Pancreas (tissue), 10 donors: Measurements from ENCODE around the gene SRMS. TPM values are rescaled to one million over a fixed set of nuclear protein-coding genes. Genes with fewer than 3 reads are reported as not detected.

Experiments used
- ATAC-seq, 4 donors: fragments of 200-7000 bp; cut with Tn5 transposase; one replicate each; pipeline versions ENCODE4 v1.8.0 to v1.9.1; 2020; ENCODE audit warnings: mild to moderate bottlenecking in 4 of 4, moderate library complexity in 4 of 4
- DNase-seq, 6 donors: peaks; one replicate each; pipeline ENCODE4 v3.0.0-alpha.2; 2020
- FAIRE-seq: peaks from 2 replicates; lab custom pipeline; 2012; peaks lifted over from hg19 to GRCh38; lab: Jason Lieb, UNC
- H3K27ac ChIP-seq, 4 donors: fragments of 200-600 bp; sonication (generic); 1 replicate in 3 of 4; 2 replicates in 1 of 4; pipeline versions ENCODE4 v1.5.0 to v1.8.0; 2020
- H3K27me3 ChIP-seq, 4 donors: fragments of 200-600 bp; one replicate each; pipeline ENCODE4 v1.8.0; 2021
- H3K36me3 ChIP-seq, 3 donors: fragments of 200-600 bp; sonication (generic) in 1 of 3; one replicate each; pipeline versions ENCODE4 v1.5.0 to v1.8.0; 2020 to 2021
- H3K4me1 ChIP-seq, 3 donors: fragments of 200-600 bp; one replicate each; pipeline ENCODE4 v1.8.0; 2021
- H3K4me3 ChIP-seq, 4 donors: fragments of 200-600 bp; sonication (generic) in 2 of 4; one replicate each; pipeline versions ENCODE4 v1.5.0 to v1.8.0; 2020 to 2021
- H3K9me3 ChIP-seq, 4 donors: fragments of 200-600 bp; one replicate each; pipeline ENCODE4 v1.8.0; 2021
- WGBS, 2 donors: extraction: QIAGEN DNeasy Blood & Tissue Kit; methylation state at CpG; one replicate each; pipeline ENCODE4 v1.1.7; 2013; 5-methylcytosine and 5-hydroxymethylcytosine counted together
- intact Hi-C, 3 donors: fragments of 100-400 bp; cut with DNase I; formaldehyde crosslinking; loops; one replicate each; pipeline versions ENCODE4 v1.11.1 to v1.14.2; 2022
- polyA plus RNA-seq, 2 donors: library from polyadenylated mRNA; stranded (reverse); fragments of 200-250 nt; gene quantifications; one replicate each; pipeline ENCODE4 v1.2.3, GENCODE V29; 2013
- total RNA-seq, 6 donors: library from RNA; stranded (reverse); fragmentation: NEBNext Ultra II Directional in 4 of 6; extraction: Animal tissue kit (Norgen Biotek cat#: 25700) in 4 of 6; gene quantifications; one replicate each; pipeline versions ENCODE4 v1.2.1 to v1.2.4, GENCODE V29; 2021 to 2023
- TF ChIP-seq, protein P1 (sequence below), 4 donors: fragments of 200-600 bp; sonication (generic) in 3 of 4; IDR thresholded peaks; one replicate each; pipeline versions ENCODE4 v1.5.0 to v1.8.0; 2021; ENCODE audit warnings: antibody characterized with exemption in 4 of 4
- donor health status: healthy with polysubstance abuse.
- donor health status: DM: no; HTN: no; CAD: no; lungs with moderate emphysema.
- donor health status: DM: no; HTN: no; CAD: no.
- donor health status: control.
- donor health status: control.
- donor health status: Bipolar disorder and iron deficiency.
- donor health status: DM: yes; HTN: yes; CAD: no.
- donor health status: DM: no; HTN: no; CAD: no.
- donor health status: DM: no; HTN: no; CAD: no.
- donor health status: DM: yes; HTN: yes; CAD: no.

Gene SRMS
- total and polyA plus RNA-seq, 8 donors, result not detected

DNA sequence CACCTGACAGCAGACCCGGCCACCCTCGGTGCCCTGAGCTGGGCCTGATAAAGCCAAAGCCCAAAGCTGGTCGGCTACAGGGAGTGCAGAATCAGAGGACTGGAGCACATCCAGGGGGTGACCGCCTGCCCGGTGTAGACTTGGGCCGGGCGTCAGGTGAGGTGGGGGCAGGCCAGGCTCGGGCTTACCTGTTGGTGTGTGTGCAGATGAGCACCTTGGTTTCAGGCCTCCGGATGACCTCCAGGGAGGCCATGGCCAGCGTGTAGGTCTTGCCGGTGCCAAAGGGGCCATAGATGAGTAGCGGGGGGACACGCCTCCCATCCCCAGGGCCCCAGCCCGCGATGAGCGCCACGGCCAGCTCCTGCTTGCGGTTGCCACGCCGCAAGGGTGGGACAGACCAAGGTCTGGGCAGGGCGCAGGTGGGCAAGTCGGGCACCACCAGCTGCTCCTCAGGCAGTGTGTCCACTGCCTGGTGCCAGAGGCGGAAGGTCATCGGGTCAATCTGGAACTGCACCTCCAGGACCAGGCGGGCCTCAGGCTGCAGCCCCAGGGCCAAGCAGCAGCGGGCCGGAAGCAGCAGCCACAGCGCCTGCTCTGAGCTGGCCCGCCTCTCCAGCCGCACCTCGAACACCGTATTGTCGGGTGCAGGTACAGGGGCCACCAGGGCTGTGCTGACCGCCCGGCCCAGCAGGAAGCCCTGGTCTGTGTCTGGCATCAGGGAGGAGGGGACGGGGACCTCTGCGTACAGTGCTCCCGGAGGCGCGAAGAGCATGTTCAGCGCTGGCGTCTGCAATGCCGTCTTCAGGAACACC, 20.8 kb upstream of the SRMS start:
- TF ChIP-seq, protein P1, sequence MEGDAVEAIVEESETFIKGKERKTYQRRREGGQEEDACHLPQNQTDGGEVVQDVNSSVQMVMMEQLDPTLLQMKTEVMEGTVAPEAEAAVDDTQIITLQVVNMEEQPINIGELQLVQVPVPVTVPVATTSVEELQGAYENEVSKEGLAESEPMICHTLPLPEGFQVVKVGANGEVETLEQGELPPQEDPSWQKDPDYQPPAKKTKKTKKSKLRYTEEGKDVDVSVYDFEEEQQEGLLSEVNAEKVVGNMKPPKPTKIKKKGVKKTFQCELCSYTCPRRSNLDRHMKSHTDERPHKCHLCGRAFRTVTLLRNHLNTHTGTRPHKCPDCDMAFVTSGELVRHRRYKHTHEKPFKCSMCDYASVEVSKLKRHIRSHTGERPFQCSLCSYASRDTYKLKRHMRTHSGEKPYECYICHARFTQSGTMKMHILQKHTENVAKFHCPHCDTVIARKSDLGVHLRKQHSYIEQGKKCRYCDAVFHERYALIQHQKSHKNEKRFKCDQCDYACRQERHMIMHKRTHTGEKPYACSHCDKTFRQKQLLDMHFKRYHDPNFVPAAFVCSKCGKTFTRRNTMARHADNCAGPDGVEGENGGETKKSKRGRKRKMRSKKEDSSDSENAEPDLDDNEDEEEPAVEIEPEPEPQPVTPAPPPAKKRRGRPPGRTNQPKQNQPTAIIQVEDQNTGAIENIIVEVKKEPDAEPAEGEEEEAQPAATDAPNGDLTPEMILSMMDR (IDR thresholded peaks at IDR 0.05), result no peak
- H3K4me1 ChIP-seq, result peaks cover 0 to 7% (median 6%) of the 10 kb centered on the region in 3 donors
- no peak for FAIRE-seq
- H3K36me3 ChIP-seq, result no peaks in the 10 kb centered on the region
- no peak overlapping the region for H3K4me3 ChIP-seq
- WGBS, 2 donors, result 90 to 94% methylated on average over 40 to 43 of the region's 43 CpGs
- no peak overlapping the region for H3K27ac ChIP-seq
- H3K9me3 ChIP-seq, result no peaks in the 10 kb centered on the region
- no peak for ATAC-seq
- intact Hi-C loops, result no loop called here
- H3K27me3 ChIP-seq, result no peaks in the 10 kb centered on the region
- peak in 2 of 6 donors; percentile 36 to 77 for DNase-seq

- Histone ChIP-seq H3K4me1 (no peaks in the 10 kb centered on the region), H3K36me3 (peaks cover 0 to 7% (median 0%) of the 10 kb centered on the region in 3 donors), H3K27me3 (no peaks in the 10 kb centered on the region), H3K27ac (no peak overlapping the region), H3K9me3 (no peaks in the 10 kb centered on the region), H3K4me3 (no peak overlapping the region)
- ATAC-seq (peak in 3 of 4 donors; percentile 4 to 67 (median 60)), FAIRE-seq (no peak), DNase-seq (peak in 1 of 6 donors; percentile 74)
- 86 to 92% methylated on average over 36 to 37 of the region's 37 CpGs for WGBS, 2 donors
- TF ChIP-seq, protein P1 (IDR thresholded peaks at IDR 0.05), result no peak
- intact Hi-C loops, result no loop called here
Measured at GRCh38 chr20:63567386-63568169, 20.0 kb upstream of the SRMS start.

- Histone ChIP-seq H3K27ac (no peak overlapping the region), H3K9me3 (no peaks in the 10 kb centered on the region), H3K27me3 (no peaks in the 10 kb centered on the region), H3K4me1 (no peaks in the 10 kb centered on the region), H3K36me3 (peaks cover 0 to 12% (median 0%) of the 10 kb centered on the region in 3 donors), H3K4me3 (no peak overlapping the region)
- FAIRE-seq (no peak), DNase-seq (peak in 1 of 6 donors; percentile 81), ATAC-seq (peak in 2 of 4 donors; percentile 2 to 6)
- TF ChIP-seq, protein P1 (IDR thresholded peaks at IDR 0.05), result no peak
- 92 to 97% methylated on average over 20 to 22 of the region's 22 CpGs for WGBS, 2 donors
- intact Hi-C loops, result no loop called here
Measured at GRCh38 chr20:63567136-63567385, 19.5 kb upstream of the SRMS start.

- Histone ChIP-seq H3K27ac (no peak overlapping the region), H3K9me3 (no peaks in the 10 kb centered on the region), H3K4me3 (no peak overlapping the region), H3K27me3 (no peaks in the 10 kb centered on the region), H3K4me1 (no peaks in the 10 kb centered on the region), H3K36me3 (peaks cover 0 to 16% (median 0%) of the 10 kb centered on the region in 3 donors)
- intact Hi-C loops, result no loop called here
- peak in 3 of 4 donors; percentile 31 to 55 (median 43) for ATAC-seq
- TF ChIP-seq, protein P1 (IDR thresholded peaks at IDR 0.05), result no peak
- DNase-seq, result peak in 3 of 6 donors; percentile 48 to 74 (median 58)
- 68 to 73% methylated on average over 43 to 46 of the region's 46 CpGs for WGBS, 2 donors
- FAIRE-seq, result no peak
Measured at GRCh38 chr20:63566395-63567135, 19.0 kb upstream of the SRMS start.
